GM19043 (cell line): ENCODE results near the gene LRRIQ1.
A peak's percentile ranks its signal among the peaks of the same experiment; 100 is the strongest.
"Not testable (repeated sequence)": the region's sequence is repeated elsewhere in the genome, so short reads cannot be mapped to it uniquely, and the experiment has no call there.

Source experiments
- ATAC-seq: cut with Tn5 transposase; IDR thresholded peaks from one replicate; pipeline ENCODE4 v1.9.1; 2021; ENCODE audit warnings: low read depth; ENCODE audit not compliant: unreplicated experiment

LRRIQ1 gene

DNA sequence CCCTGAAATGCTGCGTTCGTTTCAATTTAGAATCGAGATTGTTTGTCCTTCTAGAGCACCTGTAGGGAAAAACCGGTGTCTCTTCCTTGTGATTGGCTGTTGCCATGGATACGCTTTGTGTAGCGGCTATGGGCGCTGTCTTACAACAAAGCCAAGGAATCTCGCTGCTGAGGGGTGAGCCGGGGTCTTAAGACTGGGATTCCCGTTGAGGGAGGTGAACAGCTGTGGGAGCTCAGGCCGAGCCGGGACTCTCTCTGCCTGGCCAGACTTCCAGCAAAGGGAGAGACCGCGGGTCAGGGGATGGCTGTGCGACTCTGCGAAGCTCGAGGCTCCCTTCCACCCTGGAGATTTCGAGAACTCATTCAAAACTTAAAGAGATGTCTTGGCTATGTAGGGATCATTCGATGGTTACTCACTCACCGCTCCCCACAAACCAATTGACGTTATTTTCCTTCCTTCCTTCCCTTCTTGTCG is at the start of gene LRRIQ1, which contains the start of gene TSPAN19:
TSS of gene LRRIQ1 (plus strand) at position 118 of the 474 bp plus-strand sequence. CDS start 1,826 bp downstream, outside the sequence.
TSS of gene TSPAN19 (minus strand) at position 44 of the 474 bp plus-strand sequence. CDS start 6,331 bp downstream, outside the sequence.
- peak; percentile 96 for ATAC-seq

DNA sequence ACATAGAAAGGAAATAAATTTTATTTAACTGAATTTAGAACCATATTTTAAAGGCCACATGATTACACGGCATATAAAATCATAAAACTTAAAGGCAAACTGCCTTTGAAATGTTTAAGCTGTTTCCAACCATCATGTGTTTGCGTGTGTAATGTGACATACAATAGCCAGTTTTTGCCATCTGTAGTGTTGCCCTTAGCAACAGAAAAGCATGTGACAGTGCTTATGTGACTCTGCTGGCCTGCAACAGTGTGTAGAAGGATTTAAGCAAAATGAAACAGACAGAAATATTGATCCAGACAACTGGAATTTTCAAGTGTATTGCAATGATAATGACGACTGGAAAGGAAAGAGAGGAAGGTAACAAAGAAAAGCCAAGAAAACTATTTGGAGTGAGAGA is 49.6 kb upstream of the LRRIQ1 start:
- no peak for ATAC-seq

- no peak for ATAC-seq
These were observed 41.7 kb upstream of the LRRIQ1 start for GRCh38 chr12:84994426-84994825.

DNA sequence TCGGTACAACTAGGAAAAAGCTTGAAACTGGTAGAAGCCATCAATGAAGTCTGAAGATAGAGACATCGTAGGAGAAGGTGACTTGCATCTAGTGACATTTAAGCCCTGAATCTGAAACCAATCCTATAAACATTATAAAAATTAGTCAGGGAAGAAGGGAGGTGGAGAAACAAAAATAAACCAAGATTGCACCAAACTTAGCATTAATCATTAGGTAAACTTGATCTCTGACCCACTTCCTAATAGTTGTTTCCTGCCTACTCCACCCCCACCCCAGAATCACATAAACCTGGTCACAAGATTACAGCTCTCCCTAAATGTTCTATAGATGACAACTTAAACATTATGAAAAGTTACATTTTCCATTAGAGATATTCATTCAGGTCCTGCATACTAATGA is 40.5 kb upstream of the LRRIQ1 start:
- ATAC-seq, result no peak

- no peak for ATAC-seq
These were observed 39.4 kb upstream of the LRRIQ1 start for GRCh38 chr12:84996759-84997158.

- no peak for ATAC-seq
These were observed 37.8 kb upstream of the LRRIQ1 start for GRCh38 chr12:84998341-84998740.

DNA sequence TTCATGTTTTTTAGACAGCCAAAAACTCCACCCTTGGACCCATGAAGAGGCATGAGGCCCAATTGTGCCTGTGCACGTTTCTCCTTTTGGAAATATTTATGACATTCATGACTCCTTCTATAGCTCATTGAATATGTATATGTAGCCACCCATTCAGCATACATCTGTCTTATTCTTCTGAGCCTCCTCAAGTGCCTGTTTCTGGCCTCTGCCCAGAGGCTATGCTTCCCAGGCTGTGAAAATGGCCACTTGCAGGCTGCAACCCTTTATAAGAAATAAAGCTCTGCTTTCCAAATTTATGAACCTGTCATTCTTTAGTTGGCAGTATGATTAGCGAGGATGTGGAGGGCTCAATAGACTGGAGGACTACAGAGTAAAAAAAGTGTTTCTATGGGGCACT is 35.4 kb upstream of the LRRIQ1 start:
- ATAC-seq, result no peak

GRCh38 chr12:85002778-85003296 is 33.3 kb upstream of the LRRIQ1 start:
- no peak for ATAC-seq

DNA sequence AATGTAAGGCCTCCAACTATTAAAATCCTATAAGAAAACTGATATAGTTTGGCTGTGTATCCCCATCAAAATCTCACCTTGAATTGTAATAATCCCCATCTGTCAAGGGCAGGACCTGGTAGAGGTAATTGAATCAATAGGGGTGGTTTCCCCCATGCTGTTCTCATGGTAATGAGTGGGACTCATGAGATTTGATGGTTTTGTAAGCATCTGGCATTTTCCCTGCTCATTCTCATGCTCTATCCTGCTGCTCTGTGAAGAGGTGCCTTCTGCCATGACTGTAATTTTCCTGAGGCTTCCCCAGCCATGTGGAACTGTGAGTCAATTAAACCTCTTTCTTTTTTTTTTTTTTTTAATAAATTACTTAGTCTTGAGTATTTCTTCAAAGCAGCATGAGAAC is 31.9 kb upstream of the LRRIQ1 start:
- no peak for ATAC-seq

- not testable (repeated sequence) for ATAC-seq
These were observed 31.1 kb upstream of the LRRIQ1 start for GRCh38 chr12:85005047-85005446.

GRCh38 chr12:85005615-85006014 is 30.5 kb upstream of the LRRIQ1 start:
- ATAC-seq, result no peak

DNA sequence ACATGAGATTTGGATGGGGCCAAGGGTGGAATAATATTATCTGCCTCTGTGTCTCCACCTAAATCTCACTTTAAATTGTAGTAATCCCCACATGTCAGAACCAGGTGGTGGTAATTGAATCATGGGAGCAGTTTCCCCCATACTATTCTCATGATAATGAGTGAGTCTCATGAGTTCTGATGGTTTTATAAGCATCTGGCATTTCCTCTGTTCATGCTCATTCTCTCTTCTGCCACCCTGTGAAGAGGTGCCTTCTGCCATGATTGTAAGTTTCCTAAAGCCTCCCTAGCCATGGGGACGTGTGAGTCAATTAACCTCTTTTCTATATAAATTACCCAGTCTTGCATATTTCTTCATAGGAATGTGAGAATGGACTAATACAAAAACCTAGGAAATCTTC is 29.9 kb upstream of the LRRIQ1 start:
- no peak for ATAC-seq

GRCh38 chr12:85007836-85008235 is 28.3 kb upstream of the LRRIQ1 start:
- ATAC-seq, result no peak

DNA sequence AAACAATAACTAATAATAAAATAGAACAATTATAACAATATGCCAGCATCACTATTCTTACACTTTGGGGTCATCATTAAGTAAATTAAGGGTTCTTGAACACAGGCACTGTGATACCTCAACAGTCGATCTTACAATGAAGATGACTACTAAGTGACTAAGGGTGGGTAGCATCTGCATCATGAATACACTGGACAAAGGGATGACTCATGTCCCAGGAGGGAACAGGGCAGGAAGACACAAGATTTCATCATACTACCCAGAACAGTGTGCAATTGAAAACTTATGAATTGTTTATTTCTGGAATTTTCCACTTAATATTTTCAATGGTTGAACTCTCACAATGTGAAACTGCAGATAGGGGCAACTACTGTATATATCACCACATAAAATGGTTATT is 19.7 kb upstream of the LRRIQ1 start:
- no peak for ATAC-seq

DNA sequence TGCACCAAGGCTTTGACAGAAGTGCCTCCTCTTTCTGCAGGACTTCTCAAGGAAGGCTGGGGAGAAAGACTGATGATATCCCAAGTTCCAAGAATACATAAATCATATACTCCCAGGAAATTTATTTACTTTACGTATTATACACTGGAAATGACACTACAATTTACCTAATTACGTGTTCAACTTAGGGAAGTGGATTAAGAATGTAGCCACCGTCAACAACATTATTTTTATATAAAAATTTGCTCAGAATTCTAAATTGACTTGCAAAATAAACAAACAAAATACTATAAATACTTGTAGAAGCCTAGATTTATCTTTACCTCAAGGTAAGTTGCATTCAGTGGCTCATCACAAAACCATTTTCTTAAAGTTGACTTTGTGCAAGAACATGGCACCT is 19.0 kb upstream of the LRRIQ1 start:
- ATAC-seq, result no peak

DNA sequence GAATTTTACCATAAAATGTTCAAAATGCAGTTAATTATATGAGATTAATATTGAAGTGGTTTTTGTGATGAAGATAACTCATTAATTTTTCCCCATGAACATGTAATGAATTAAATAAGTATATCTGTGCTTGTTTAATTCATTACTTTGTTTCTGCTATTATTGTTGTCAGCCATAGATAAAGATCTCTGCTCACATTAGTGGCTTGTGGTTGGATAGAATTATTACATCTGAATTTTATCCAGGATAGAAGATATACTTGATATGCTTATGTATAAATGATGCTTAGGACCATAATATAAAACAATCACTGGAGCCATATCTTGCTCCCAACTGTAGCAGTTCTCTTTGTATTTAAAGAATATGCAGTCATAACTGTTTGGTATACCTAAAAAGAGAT is 18.5 kb upstream of the LRRIQ1 start:
- no peak for ATAC-seq

DNA sequence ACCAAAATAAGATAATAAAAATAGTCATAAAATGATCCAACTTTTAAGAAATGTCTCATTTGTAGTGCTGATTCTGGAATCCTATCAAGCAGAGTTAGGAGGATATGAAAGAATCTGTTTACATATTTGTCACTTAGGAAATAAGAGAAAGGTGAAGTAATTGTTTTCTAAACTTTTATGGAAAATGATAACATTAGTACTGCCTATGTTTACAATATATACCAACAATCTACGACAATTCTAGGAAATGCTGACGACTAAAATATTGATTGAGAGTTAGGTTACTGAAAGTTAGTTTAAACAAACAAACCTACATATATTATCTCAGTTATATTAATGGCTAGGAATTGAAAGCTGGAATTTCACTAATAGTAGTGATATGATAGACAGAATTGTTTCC is 18.1 kb upstream of the LRRIQ1 start:
- no peak for ATAC-seq

GRCh38 chr12:85029456-85029855 is 6.7 kb upstream of the LRRIQ1 start:
- ATAC-seq, result no peak

DNA sequence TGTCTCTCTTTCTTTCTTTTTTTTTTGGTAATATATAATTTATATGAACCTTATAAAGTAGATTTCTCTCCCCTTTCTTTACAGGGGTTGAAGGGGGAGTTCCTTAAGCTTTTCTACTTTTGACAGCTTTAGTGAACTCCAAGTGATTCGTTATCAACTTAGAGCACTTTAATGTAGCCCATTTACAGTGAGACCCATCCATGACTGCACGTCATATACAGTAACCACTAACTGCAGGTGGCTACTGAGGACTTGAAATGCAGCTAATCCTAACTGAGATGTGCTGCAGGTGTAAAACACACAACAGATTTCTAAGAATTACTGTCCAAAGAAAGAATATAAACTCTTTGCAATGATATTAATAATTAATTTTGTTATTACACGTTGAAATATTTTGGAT is 582 bp downstream of the LRRIQ1 start:
- ATAC-seq, result peak; percentile 17

DNA sequence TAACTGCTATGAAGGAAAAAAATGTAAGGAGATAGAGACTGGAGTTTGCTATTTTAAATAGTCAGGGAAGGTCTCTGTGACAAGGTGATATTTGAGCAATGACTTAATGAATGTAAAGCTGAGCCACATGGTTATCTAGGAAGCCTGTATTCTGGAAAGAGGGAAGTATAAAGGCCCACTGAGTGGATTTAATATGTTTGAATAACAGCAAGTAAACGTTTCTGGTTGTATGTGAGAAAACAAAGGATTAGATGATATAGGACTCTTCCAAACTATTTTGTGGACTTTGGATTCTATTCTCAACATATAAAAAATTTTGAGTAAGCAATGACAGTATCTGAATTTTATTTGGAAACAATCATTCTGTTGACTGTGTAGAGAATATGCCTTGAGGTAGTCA is 5.2 kb downstream of the LRRIQ1 start:
- no peak for ATAC-seq

DNA sequence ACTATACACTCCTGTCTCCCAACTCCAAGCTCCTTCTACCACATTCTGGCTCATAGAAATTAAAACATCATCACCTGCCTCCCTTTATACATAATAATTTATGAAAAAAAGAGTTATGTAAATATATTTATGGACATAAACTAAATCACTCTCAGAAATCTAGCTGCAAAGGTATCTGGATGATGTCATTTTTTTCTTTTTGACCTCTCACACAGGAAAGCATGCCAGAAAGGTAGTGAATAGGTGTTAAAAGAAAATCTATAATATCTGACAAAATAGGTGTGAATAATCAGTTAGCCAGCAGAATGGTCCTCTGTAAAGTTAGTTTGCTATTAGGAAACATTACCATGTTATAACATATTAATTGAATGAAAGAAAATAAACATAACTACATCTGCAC is 7.7 kb downstream of the LRRIQ1 start:
- ATAC-seq, result no peak

- peak; percentile 73 for ATAC-seq
These were observed 21.3 kb downstream of the LRRIQ1 start for GRCh38 chr12:85057370-85057963.

DNA sequence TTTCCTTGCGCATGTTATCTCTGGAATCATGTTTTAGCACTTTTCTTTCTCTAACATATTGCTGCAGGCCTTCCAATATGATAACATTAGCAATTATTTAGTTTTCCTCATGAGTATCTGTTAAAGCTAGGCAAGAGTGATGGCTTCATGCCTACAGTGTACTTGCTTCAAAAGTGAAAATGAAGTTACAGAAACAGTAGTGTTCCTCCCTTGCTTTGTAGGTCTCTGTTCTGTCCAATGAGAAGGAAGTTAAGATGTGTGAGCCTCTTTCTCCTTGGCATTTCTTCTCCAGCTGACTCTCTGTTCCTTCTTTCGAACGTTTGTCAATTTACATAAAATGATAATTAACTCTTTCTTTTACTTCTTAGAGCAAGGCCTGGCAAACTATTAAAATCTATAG is 22.2 kb downstream of the LRRIQ1 start:
- no peak for ATAC-seq
